ENCODE data around the gene FCSK.
"Not testable (repeated sequence)": the region's sequence is repeated elsewhere in the genome, so short reads cannot be mapped to it uniquely, and the experiment has no call there.

The FCSK gene

DNA sequence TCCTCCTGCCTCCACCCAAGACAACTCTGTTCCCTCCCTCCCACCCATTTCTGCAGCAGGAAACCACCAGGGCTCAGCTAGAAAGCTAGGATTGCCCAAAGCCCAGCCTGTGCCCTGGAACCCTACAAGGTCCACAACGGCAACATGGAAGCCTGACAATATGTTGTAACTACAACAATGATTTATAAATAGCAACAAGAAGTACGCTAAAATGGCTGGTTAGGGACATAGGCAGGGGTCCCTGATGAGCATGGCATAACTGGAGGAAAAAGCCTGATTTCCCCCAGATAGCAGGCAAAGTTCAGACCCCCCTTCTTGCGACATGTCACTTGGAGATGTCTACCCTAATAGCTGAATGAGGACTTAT lies 22.1 kb upstream of the FCSK start:
- DNase-seq (ENCODE audit: low spot score): no peak

DNA sequence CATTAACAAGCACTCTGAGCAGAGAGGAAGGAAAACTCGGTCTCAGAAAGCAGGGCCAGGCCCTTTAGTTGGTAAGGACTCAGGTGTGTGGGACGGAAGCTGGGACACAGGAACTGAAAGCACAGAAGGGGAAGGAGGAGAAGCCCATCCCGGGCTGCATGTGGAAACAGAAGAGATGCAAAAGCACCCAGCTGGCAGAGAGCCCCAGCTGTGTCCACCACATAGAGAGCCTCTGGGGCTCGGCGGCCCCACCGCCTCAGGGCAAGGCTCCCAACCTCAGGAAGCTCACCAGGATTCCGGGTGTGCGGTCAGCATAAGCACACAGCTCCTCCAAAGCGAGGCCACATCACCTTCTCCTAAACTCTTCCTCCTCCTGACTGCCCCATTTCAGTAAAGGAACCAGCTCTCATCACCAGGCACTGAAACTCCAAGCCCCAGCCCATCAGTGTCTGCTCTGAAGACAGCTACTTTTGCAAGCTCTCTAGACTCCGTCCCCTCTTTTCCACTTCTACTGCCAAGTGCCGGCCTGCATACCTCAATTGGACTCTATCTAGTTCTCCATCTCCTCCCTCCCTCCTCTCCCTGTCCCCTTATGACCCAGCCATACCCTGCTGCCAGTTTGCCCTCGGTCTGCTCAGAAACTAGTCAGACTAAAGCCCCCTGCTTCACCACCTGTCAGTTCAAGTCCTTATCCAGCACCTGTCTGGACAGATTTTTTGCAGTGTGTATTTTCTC lies 21.5 kb upstream of the FCSK start:
- no peak for DNase-seq (ENCODE audit: low spot score)

DNA sequence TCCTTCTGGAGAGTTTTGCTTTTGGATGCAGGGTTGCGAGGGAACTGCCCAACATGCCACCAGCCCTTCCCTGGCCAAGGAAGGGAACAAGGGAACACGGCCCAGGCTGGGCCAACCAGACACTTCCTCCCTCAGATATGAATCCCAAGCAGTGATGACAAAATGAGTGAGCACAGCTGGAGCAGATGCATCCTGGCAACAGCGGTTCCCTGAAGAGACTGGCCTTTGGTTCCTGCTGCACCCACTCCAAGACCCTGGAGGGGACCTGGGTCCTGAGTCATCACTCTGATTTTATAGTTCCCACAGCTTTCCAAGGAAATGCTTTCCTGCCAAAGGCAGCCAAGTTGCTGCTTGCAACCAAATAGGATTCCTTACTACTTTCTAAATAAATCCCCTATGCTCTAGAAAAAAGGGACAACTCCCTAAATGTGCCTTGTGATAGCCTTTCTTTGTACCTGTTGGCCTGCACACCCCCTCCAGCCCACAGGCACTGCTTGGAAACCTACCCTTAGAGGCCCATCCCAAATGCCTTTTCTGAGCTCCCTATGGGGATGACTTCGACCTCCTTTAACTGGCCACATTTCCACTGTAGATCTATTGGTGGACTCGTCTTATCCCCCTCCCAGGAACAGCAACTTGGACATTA lies 20.8 kb upstream of the FCSK start:
- no peak for DNase-seq (ENCODE audit: low spot score)

DNA sequence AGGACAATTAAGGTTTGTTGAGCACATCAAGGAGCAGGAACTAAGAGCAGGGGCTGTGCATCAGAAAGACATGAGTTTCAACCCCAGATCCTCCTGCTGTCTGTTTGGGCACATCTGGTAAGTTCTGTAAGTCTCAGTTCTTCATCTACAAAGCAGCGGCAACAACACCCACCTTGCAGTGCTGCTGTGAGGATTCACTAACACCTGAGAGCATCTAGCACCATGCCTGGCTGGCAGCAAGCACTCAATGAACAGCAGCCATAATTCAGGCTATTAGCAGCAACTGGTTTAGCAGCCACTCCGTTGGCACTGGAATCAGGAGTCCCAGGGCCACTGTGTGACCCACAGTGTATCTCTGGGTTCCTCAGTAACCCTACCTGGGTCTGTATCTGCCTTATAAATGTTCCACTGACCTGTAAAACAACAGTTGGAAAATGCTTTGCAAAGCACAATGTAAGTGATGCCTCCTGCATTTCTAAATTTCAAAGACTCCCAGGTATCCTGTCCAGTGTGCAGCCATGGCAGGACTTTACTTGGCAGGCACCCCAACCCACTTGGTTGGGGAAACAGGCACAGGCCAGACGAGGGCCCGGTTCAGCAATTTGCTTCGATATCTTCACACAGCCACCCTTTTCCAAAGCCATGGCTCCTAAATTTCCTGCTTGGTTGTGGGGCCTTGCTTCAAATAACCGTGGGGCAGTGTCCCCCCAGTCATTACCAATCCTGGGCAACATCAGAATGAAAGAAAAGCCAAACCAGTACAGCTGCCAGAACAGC lies 19.7 kb upstream of the FCSK start:
- DNase-seq (ENCODE audit: low spot score): no peak

DNA sequence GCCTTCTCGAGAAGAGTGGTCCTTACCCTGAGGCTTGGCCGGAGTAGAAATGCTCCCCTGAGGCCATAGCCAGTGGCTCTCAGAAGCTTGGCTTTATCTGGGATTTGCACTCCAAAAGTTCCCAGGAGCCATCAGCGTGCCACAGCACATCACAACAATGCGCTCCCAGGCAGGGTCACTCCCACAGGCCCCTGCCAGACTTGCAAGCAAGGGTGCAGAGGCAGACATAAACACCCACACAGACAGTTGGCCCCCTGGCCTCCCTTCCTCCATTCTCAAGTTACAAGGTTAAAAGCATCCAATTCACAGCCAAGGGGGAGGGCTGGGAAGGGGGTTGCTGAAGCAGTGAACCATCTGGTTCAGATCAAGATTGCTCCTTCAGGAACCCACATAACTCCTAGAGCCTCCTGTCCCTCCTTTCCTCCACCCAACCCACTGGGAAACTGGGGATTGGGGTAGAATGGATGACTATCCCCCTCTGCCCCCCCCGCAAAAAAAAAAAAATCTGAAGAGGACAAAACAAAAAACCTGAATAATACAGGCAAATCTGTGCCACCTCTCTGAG lies 17.3 kb upstream of the FCSK start:
- DNase-seq (ENCODE audit: low spot score): peak; percentile 75

DNA sequence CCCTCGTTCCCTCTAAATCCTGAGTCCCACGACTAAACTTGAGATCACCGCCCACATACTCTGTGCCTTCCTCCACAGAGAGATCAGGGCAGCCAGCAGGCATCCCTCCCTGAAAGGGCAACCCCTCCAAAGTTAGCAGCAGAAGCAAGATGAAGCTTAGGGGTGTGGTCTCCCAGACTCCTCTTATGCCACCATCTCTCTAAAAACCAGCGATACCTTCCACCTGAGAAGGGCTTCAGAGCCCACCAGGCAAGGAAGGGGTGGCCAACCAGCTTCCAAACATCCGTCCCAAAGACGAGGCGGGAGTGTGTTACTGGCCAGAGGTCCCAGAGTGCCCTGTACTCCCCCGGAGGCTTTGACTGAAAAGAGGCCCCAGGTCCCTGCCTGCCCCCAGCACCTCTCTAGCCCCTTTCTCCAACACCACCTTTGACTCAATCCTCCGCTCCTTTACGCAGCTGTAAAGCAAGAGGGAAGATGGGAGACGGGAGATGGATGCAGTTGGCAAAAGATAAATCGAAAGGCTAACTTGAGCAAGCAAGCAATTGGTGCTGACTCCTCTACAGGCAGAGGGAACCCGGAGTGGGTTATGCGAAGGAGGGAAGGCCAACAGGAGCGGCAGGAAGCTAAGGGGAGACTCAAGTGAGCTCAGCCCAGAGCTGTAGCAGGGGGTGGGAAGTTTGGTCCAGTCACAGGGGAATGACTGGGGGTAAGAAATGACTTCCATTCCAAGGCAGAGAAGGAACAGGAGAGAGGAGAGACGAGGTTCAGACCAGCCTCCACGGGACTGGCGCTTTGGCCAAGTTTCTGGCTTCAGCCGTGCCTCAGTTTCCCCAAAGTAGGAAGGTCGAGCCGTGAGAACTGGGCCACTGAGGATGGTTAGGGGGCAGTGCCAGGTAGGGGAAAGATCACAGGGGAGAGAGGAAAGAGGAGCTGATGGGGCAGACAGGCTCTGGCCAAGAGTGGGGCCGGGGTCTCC lies 16.5 kb upstream of the FCSK start:
- no peak for DNase-seq (ENCODE audit: low spot score)

DNA sequence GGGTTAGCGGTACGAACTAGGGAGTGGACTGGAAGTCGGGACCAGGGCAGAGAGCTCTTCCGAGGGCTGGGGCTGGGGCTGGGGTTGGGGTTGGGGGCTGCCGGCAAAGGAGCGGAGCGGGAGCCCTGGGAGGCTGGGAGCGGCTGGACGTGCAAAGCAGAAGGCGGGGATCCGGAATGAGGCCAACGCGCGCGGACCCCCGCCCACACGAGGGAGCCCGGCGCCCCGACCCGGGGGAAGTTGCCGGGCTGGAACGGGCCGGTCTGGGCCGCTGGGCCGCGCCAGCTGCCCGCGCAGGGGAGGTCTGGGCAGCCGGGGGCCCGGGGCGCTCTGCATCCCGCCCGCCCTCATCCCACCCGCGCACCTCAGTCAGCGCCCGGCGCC lies 15.8 kb upstream of the FCSK start:
- no peak for DNase-seq (ENCODE audit: low spot score)

DNA sequence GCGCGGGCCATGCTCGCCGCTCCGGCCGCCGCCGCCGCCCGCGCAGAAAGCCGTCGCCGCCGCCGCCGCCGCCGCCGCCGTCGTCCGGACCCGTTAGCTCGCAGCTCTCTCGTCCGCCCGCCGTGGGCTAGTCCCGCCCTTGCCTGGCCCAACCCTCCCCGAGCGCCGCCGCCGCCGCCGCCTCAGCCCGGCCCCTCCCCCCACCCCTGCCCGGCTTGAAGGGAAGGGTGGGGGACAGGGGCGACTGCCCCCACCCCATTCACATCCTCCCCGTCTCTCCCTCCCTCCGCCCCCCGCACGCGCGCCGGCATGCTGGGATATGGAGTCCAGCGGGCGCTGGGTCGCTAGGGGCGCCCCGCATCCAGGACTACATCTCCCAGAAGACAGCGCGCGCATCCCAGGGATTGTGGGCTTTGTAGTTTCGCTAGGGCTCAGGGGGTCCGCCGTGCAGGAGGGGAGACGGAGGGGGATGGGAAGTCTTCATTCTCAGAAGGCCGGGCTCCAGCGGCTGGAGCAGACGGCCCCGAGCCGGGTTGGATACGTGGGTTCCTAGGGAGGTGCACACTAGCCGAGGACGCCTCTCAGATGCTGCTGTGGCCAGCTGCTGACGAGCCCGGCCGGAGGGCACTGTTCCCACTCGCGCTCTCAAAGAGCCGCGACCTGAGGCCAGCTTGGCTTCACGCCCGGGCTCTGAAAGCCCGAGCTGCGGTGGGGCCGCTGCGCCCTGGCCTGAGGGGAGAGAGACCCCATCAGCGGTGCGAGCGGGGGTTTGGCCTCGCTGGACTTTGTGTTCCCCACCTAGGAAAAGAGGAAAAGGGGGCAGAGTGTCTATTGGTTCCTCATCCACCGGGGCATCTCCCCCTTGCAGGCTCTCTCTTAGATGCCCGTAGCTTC lies 15.2 kb upstream of the FCSK start, which contains the start of gene ST3GAL2:
Gene ST3GAL2, minus strand, starts transcription at position 132 of the 894 bp plus-strand sequence. CDS start 40,570 bp downstream, outside the sequence.
- DNase-seq (ENCODE audit: low spot score): peak; percentile 97

DNA sequence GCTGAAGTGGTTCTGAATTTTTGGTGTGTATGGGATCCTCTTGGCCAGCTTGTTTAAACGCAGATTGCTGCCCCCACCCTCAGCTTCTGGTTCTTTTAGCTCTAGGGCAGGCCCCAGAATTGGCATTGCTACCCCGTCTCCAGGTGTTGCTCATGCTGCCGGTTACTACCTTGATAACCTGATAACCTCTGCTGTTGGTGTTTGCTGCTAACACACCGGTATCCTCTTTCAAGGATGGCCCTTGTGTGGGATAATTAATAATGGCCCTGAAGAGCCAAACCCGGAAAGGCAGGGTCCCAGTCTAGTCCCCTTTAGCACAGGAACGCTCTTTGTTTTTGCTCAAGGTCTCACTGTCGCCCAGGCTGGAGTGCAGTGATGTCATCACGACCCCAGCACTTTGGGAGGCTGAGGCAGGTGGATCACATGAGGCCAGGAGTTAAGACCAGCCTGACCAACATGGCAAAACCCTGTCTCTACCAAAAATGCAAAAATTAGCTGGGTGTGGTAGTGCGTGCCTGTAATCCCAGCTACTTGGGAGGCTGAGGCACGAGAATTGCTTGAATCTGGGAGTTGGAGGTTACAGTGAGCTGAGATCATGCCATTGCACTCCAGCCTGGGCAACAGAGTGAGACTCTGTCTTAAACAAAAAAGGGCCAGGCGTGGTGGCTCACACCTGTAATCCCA lies 14.2 kb upstream of the FCSK start:
- DNase-seq (ENCODE audit: low spot score): no peak

DNA sequence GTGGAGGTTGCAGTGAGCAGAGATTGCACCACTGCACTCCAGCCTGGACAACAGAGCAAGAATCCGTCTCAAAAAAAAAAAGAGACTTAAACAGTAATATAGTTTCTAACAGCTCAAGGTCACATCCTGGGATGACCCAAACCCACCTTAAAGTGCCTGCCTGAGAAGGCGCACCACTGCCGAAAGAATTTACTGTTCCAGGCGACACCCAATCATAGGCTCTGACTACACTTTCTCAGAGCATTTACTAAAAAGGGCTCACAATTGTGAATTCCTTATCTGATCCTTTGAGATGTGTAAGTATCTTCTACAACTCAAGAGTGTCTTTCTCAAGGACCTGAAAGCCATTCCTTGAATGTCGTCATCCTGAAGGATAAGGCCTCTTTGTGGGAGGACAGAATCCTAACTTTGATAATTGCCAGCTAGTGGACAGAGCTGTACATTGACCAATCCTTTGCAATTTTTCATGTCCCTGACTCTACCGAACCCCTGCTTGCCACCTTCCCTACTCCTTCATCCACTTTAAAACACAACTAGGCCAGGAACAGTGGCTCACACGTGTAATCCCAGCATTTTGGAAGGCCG lies 12.9 kb upstream of the FCSK start:
- DNase-seq (ENCODE audit: low spot score): no peak

DNA sequence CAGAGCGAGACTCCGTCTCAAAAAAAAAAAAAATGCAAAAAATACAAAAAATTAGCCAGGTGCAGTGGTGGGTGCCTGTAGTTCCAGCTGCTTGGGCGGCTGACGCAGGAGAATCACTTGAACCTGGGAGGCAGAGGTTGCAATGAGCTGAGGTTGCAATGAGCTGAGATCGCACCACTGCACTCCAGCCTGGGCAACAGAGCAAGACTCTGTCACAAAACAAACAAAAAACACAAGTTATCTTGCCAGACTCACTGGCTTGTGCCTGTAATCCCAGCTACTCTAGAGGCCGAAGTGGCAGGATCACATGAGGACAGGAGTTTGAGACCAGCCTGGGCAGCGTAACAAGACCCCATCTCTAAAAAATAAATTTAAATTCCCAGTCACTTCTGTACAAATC lies 12.1 kb upstream of the FCSK start:
- no peak for DNase-seq (ENCODE audit: low spot score)

DNA sequence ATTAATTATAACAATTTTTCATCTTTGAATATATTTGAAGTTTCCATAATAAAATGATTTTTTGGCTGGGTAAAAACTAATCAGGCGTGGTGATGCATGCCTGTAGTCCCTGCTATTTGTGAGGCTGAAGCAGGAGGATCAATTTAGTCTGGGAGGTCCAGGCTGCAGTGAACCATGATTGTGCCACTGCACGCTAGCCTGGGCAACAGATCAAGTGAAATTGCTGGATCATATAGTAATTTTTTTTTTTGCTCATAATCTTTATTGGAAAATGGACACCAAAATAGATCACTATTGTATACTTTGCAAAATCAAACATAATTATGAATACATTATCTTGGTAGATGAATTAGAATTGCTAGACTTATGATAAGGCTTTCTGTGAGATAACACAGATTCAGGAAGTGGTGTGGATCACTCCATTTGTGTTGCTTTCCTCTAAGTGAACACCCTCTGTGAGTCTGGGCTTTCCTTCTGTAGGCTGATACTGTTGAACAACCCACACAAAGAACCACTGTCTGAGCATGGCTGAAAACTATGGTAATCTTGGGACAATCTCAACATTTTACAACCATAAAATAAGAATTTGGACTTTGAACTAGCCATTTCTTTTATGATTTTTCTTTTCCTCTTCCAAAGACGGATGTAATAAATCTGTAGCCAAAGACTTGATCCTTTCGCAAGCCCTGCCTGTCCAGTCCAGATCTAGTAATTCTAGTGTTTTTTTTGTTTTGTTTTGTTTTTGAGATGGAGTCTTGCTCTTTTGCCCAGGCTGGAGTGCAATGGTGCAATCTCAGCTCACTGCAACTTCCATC lies 9.9 kb upstream of the FCSK start:
- no peak for DNase-seq (ENCODE audit: low spot score)

DNA sequence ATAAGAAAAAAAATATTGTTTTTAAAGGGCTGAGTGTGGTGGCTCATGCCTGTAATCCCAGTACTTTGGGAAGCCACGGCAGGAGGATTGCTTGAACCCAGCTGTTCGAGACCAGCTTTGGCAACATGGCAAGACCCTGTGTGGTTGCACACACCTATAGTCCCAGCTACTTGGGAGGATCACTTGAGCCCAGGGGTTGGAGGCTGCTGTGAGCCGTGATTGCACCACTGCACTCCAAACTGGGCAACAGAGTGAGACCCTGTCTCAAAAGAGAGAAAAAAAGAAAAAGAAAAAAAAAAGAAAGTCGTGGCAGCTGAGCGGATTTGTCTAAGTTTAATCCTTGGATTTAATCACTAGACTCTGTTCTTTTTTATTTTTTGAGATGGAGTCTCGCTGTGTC lies 6.3 kb upstream of the FCSK start:
- no peak for DNase-seq (ENCODE audit: low spot score)

DNA sequence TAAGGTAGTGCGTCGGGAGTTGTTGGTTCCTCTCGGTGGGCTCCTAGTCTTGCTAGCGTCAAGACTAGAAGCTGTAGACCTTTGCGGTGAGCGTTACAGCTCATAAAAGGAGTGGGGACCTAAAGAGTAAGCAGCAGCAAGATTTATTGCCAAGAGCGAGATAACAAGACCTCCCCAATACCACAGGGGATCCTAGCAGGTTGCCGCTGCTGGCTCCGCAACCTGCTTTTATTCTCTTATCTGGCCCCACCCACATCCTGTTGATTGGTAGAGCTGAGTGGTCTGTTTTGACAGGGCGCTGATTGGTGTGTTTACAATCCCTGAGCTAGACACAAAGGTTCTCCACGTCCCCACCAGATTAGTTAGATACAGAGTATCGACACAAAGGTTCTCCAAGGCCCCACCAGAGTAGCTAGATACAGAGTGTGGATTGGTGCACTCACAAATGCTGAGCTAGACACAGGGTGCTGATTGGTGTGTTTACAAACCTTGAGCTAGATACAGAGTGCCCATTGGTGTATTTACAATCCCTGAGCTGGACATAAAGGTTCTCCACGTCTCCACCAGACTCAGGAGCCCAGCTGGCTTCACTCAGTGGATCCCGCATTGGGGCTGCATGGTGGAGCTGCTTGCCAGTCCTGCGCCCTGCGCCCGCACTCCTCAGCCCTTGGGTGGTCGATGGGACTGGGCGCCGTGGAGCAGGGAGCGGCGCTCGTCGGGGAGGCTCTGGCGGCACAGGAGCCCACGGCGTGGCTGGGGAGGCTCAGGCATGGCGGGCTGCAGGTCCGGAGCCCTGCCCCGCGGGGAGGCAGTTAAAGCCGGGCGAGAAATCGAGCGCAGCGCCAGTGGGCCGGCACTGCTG lies 4.0 kb upstream of the FCSK start:
- peak; percentile 1 for DNase-seq (ENCODE audit: low spot score)

DNA sequence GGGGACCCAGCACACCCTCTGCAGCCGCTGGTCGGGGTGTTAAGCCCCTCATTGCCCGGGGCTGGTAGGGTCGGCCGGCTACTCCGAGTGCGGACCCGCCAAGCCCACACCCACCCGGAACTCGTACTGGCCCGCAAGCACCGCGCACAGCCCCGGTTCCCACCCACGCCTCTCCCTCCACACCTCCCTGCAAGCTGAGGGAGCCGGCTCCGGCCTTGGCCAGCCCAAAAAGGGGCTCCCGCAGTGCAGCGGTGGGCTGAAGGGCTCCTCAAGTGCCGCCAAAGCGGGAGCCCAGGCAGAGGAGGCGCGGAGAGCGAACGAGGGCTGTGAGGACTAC lies 3.4 kb upstream of the FCSK start:
- not testable (repeated sequence) for DNase-seq (ENCODE audit: low spot score)

DNA sequence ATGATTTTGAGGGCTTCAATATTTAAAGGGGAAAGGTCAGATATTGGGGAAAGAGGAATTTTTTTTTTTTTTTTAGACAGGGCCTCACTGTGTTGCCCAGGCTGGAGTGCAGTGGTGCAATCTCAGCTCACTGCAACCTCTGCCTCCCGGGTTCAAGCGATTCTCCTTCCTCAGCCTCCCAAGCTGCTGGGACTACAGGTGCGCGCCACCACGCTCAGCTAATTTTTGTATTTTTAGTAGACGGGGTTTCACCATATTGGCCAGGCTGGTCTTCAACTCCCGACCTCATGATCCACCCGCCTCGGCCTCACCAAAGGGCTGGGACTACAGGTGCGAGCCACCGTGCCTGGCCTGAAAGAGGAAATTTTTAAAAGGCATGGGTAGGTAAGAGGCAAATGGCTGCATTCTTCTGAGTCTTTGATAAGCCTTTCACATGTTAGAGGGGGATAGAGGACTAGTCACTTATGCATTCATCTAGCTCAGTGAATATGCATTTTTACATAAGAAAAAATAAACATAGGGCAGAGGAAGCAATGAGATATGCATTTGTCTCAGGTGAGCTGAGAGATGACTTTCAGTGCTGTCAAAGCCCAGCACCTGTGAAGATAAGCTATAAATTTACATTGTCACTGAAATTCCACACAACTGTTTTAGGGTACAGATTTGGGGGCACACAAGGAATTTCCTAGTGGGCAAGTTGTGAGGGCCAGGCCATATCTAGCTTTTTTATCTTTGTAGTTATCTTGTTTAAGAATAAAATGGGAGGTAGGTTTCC lies 1.1 kb upstream of the FCSK start:
- no peak for DNase-seq (ENCODE audit: low spot score)

DNA sequence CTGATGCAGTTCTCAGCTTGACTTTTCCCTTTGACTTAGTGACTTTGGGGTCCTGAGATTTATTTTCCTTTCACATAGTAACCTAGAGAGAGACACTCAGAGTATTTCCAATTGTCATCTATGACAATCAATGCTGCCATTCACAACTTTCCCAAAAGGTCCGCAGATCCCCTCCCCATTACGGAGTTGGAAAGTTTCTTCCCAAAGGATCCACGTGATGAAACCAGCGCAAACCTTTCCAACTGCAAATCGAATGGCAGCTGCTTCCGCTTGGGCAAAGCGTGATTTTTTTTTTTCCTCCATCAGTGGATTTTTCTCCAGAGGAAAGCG lies 538 bp upstream of the FCSK start:
- DNase-seq (ENCODE audit: low spot score): no peak
